Measurements from ENCODE around the gene SPOCK1. TPM values are rescaled to one million over a fixed set of nuclear protein-coding genes. Genes with fewer than 3 reads are reported as not detected.

SPOCK1 gene
- total RNA-seq, 1 experiment from 2014 or later, result 10.9 TPM

GRCh38 chr5:137010226-137010625 lies 488.9 kb downstream of the SPOCK1 start:
- Histone ChIP-seq H2AFZ (ENCODE audit: low read length) (no peak overlapping the region), H2BK12ac (ENCODE audit: insufficient read length, low read depth, low read length) (no peak overlapping the region), H3K4me2 (ENCODE audit: insufficient read depth, insufficient read length, low read length) (no peak overlapping the region), H3K4ac (ENCODE audit: low read depth, low read length) (no peak overlapping the region), H3K9ac (ENCODE audit: extremely low read depth, insufficient read length, low read length) (no peak overlapping the region), H3K9me3 (ENCODE audit: control insufficient read depth, low read depth, low read length) (no peaks in the 10 kb centered on the region), H3K23ac (ENCODE audit: insufficient read length, low read depth, low read length) (no peak overlapping the region), H3K56ac (ENCODE audit: insufficient read length, low read depth, low read length) (no peak overlapping the region), H3K27me3 (ENCODE audit: insufficient read depth, low read length) (no peaks in the 10 kb centered on the region), H3K27ac (ENCODE audit: insufficient read length, low read depth, low read length) (no peak overlapping the region), H2BK20ac (ENCODE audit: low read depth, low read length, poor library complexity, severe bottlenecking) (no peak overlapping the region), H3T11ph (ENCODE audit: low read length) (no peak overlapping the region), H3K4me1 (ENCODE audit: insufficient read depth, low read length) (peaks cover 5% of the 10 kb centered on the region; the same call in 1 of the 2 replicates), H4K20me1 (ENCODE audit: control insufficient read depth, insufficient read depth, insufficient read length) (no peaks in the 10 kb centered on the region), H3K14ac (ENCODE audit: insufficient read depth, low read length) (no peak overlapping the region), H2AK5ac (ENCODE audit: insufficient read length, low read length) (no peak overlapping the region), H3K18ac (ENCODE audit: insufficient read length, low read depth, low read length) (no peak overlapping the region), H3K79me1 (ENCODE audit: insufficient read depth, low read depth, low read length, poor library complexity, severe bottlenecking) (no peaks in the 10 kb centered on the region), H4K91ac (ENCODE audit: insufficient read length, low read depth, low read length) (no peak overlapping the region), H3K23me2 (ENCODE audit: insufficient read length, low read depth, low read length, poor library complexity, severe bottlenecking) (no peaks in the 10 kb centered on the region), H2BK120ac (ENCODE audit: low read depth, low read length, poor library complexity, severe bottlenecking) (no peak overlapping the region), H4K8ac (replicated peaks; ENCODE audit: insufficient read length, low read depth, low read length) (no peak overlapping the region), H2BK15ac (ENCODE audit: low read depth, low read length) (no peak overlapping the region), H4K5ac (ENCODE audit: insufficient read length, low read depth, low read length) (no peak overlapping the region), H2BK5ac (ENCODE audit: insufficient read length, low read length) (no peak overlapping the region), H3K79me2 (ENCODE audit: insufficient read depth, low read length) (no peaks in the 10 kb centered on the region)
- TF ChIP-seq CTCF (conservative IDR thresholded peaks at IDR 0.05), result no peak
- Mint-ChIP-seq H3K4me1 (peaks cover 0 to 4% of the 10 kb centered on the region in 2 experiments; a peak in 2 of 4 replicates), H3K27me3 (ENCODE audit: low read depth) (peaks cover 2% of the 10 kb centered on the region), H3K9me3 (peaks cover 0 to 5% of the 10 kb centered on the region in 2 experiments; a peak in 2 of 5 replicates), H3K36me3 (ENCODE audit: insufficient read depth in 1 of 3, low read depth in 3 of 3) (no peaks in the 10 kb centered on the region), H3K27ac (no peak overlapping the region), H3K4me3 (no peak overlapping the region)
- no CpG with 5 or more reads among the region's 3 CpGs for WGBS (ENCODE audit: extremely low coverage, insufficient read length, low lambda C conversion rate)
- no peak for DNase-seq

Measured in H9 (cell line).